Thyroid gland (tissue), 4 donors: ENCODE results near the gene ILDR2. TPM values are rescaled to one million over a fixed set of nuclear protein-coding genes. Genes with fewer than 3 reads are reported as not detected.

Source experiments
- DNase-seq, 2 donors: peaks; one replicate each; pipeline ENCODE4 v3.0.0-alpha.2; 2019
- H3K27ac ChIP-seq, 3 donors: fragments of 200-600 bp; sonication (generic); 1 replicate in 2 of 3; 2 replicates in 1 of 3; pipeline ENCODE4 v1.5.1; 2016 to 2019; ENCODE audit warnings: mild to moderate bottlenecking in 1 of 3, moderate library complexity in 1 of 3
- H3K27me3 ChIP-seq: fragments of 200-600 bp; sonication (generic); one replicate; pipeline ENCODE4 v1.5.1; 2019
- H3K36me3 ChIP-seq, 2 donors: fragments of 200-600 bp; sonication (generic); one replicate each; pipeline ENCODE4 v1.5.1; 2016 to 2019
- H3K4me1 ChIP-seq, 2 donors: fragments of 200-600 bp; sonication (generic); one replicate each; pipeline ENCODE4 v1.5.1; 2017 to 2019
- H3K4me3 ChIP-seq, 3 donors: fragments of 200-600 bp; sonication (generic); replicated peaks in 1 of 3; 1 replicate in 2 of 3; 2 replicates in 1 of 3; pipeline ENCODE4 v1.5.1; 2016; ENCODE audit warnings: mild to moderate bottlenecking in 1 of 3
- H3K9me3 ChIP-seq: fragments of 200-600 bp; sonication (generic); one replicate; pipeline ENCODE4 v1.5.1; 2017
- CTCF ChIP-seq, 6 experiments: fragments of 200-600 bp in 3 of 6; fragments of 450-650 bp in 3 of 6; sonication (generic) in 3 of 6; IDR thresholded peaks; one replicate each; pipeline ENCODE4 v1.5.1; 2016 to 2019; ENCODE audit warnings: antibody characterized with exemption in 6 of 6, mild to moderate bottlenecking in 2 of 6, inconsistent platforms in 1 of 6, moderate library complexity in 1 of 6
- POLR2A ChIP-seq, 2 donors: fragments of 450-650 bp; IDR thresholded peaks; one replicate each; pipeline ENCODE4 v1.6.1; 2017; ENCODE audit warnings: antibody characterized with exemption in 2 of 2, mild to moderate bottlenecking in 2 of 2, moderate library complexity in 1 of 2
- WGBS, 2 donors: methylation state at CpG; one replicate each; pipeline ENCODE4 v1.1.5; 2017; 5-methylcytosine and 5-hydroxymethylcytosine counted together
- intact Hi-C: fragments of 100-400 bp; cut with DNase I; formaldehyde crosslinking; loops from one replicate; pipeline ENCODE4 v1.15.1; 2023
- total RNA-seq, 4 donors: library from RNA; depleted of rRNA; stranded (reverse); fragments of >200 nt; gene quantifications; one replicate each; pipeline ENCODE4 v1.2.3, GENCODE V29; 2016

The ILDR2 gene
- total RNA-seq, 4 donors from 2014 or later: 0.40 to 0.89 (median 0.76) TPM

GRCh38 chr1:166980383-166980782 is 5.0 kb upstream of the ILDR2 start:
- WGBS, 2 donors: 87 to 100% methylated on average over 1 of the region's 1 CpG
- DNase-seq: no peak
- Histone ChIP-seq H3K27ac (no peak overlapping the region), H3K27me3 (no peaks in the 10 kb centered on the region), H3K4me3 (no peak overlapping the region), H3K36me3 (no peaks in the 10 kb centered on the region), H3K4me1 (no peaks in the 10 kb centered on the region), H3K9me3 (no peaks in the 10 kb centered on the region)
- TF ChIP-seq POLR2A (IDR thresholded peaks at IDR 0.05): no peak
- no peak for TF ChIP-seq CTCF (IDR thresholded peaks at IDR 0.05)
- intact Hi-C loops: no loop called here

DNA sequence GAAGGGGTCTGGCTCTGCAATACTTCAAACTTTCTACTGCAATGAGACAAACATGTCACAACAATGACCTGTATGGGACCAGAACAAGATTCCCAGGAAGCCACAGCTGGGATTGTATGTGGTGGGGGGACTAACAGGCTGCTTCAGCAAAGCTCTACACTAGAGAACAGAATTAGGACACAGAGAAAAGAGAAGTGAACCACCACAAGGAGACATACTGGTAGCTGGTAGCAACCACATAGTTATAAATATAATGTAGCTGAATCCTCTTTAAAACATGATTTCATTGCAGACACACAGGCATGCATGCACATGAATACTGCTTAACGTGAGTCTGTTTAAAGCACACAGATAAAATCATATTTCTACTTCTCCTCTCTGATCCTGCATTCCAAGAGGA is 3.5 kb upstream of the ILDR2 start:
- intact Hi-C loops: no loop called here
- no peaks in the 10 kb centered on the region for H3K27me3 ChIP-seq
- no peak overlapping the region for H3K27ac ChIP-seq
- H3K36me3 ChIP-seq: no peaks in the 10 kb centered on the region
- no peak for DNase-seq
- H3K4me3 ChIP-seq: no peak overlapping the region
- no peaks in the 10 kb centered on the region for H3K9me3 ChIP-seq
- peaks cover 0 to 7% of the 10 kb centered on the region in 2 donors for H3K4me1 ChIP-seq
- WGBS, 2 donors: 59 to 70% methylated on average over 1 of the region's 1 CpG
- no peak for TF ChIP-seq CTCF (IDR thresholded peaks at IDR 0.05)

- H3K27me3 ChIP-seq: no peaks in the 10 kb centered on the region
- H3K4me1 ChIP-seq: peaks cover 0 to 7% of the 10 kb centered on the region in 2 donors
- intact Hi-C loops: no loop called here
- H3K4me3 ChIP-seq: no peak overlapping the region
- H3K9me3 ChIP-seq: no peaks in the 10 kb centered on the region
- no peaks in the 10 kb centered on the region for H3K36me3 ChIP-seq
- 94% methylated on average over 2 of the region's 2 CpGs for WGBS, 2 donors
- DNase-seq: no peak
- no peak overlapping the region for H3K27ac ChIP-seq
- TF ChIP-seq POLR2A (IDR thresholded peaks at IDR 0.05): no peak
- no peak for TF ChIP-seq CTCF (IDR thresholded peaks at IDR 0.05)
These were observed 2.6 kb upstream of the ILDR2 start for GRCh38 chr1:166977951-166978350.

- no peak for TF ChIP-seq POLR2A (IDR thresholded peaks at IDR 0.05)
- TF ChIP-seq CTCF (IDR thresholded peaks at IDR 0.05): no peak
- intact Hi-C loops: no loop called here
- peak overlapping the region in 1 of 3 donors; percentile 34 for H3K4me3 ChIP-seq
- H3K9me3 ChIP-seq: no peaks in the 10 kb centered on the region
- WGBS, 2 donors: 2 to 4% methylated on average over 16 to 17 of the region's 17 CpGs
- H3K36me3 ChIP-seq: no peaks in the 10 kb centered on the region
- H3K27me3 ChIP-seq: no peaks in the 10 kb centered on the region
- H3K27ac ChIP-seq: no peak overlapping the region
- peaks cover 0 to 7% of the 10 kb centered on the region in 2 donors for H3K4me1 ChIP-seq
- peak; percentile 2 to 22 for DNase-seq
These were observed 544 bp downstream of the ILDR2 start for GRCh38 chr1:166974647-166975345.

DNA sequence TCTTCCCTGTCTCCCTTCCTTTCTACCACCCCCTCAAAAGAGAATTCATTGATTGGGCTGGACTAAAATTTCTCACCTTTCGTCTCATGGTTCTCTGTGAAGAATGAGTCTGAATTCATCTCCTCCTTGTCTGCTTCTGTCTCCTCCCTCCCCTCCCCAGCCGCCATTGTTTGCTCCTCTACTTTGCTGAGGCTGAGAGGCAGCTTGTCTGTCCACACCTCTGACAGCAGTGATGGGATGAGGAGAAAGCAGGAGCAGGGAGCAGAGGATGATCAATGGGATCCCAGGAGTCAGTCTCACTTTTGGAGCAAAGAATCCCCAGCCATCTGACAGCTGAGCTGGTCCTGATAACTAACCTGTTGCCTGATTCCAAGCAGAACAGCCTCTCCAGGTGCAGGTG is 2.5 kb downstream of the ILDR2 start:
- H3K27ac ChIP-seq: no peak overlapping the region
- TF ChIP-seq POLR2A (IDR thresholded peaks at IDR 0.05) (no peak), CTCF (IDR thresholded peaks at IDR 0.05) (no peak)
- H3K4me3 ChIP-seq: no peak overlapping the region
- no peak for DNase-seq
- WGBS, 2 donors: 53 to 74% methylated on average over 2 of the region's 2 CpGs
- H3K4me1 ChIP-seq: peaks cover 0 to 7% of the 10 kb centered on the region in 2 donors
- H3K9me3 ChIP-seq: no peaks in the 10 kb centered on the region
- intact Hi-C loops: no loop called here
- H3K27me3 ChIP-seq: no peaks in the 10 kb centered on the region
- no peaks in the 10 kb centered on the region for H3K36me3 ChIP-seq
